HEK293 (cell line): ENCODE results near the gene TTC9.

Experiments used
- CTCF ChIA-PET: fragments of 350-600 bp; formaldehyde crosslinking; extraction: SDS; loops from one replicate; lab custom pipeline; 2021; ENCODE audit warnings: antibody characterized with exemption; lab: Yijun Ruan, JAX
- POLR2A ChIA-PET: fragments of 300-600 bp; formaldehyde crosslinking; extraction: SDS; loops from one replicate; lab custom pipeline; 2020; ENCODE audit warnings: antibody characterized with exemption, inconsistent platforms; lab: Yijun Ruan, JAX
- H3K27ac ChIP-seq: fragments of 200-500 bp; sonication (Bioruptor generic); 2 replicates; pipeline ENCODE4 v1.5.1; 2014; ENCODE audit warnings: low read depth, low read length, control low read depth, inconsistent platforms; ENCODE audit errors: extremely low read depth
- H3K36me3 ChIP-seq, 2 experiments: fragments of 200-500 bp in 1 of 2; sonication (Bioruptor generic) in 1 of 2; 1 replicate in 1 of 2; 2 replicates in 1 of 2; pipeline ENCODE4 v1.5.1; 2014 to 2017; ENCODE audit warnings: inconsistent platforms in 2 of 2, low read length in 2 of 2; ENCODE audit not compliant: control insufficient read depth in 2 of 2, insufficient read depth in 1 of 2
- H3K4me1 ChIP-seq: fragments of 200-500 bp; sonication (Bioruptor generic); 2 replicates; pipeline ENCODE4 v1.5.1; 2014; ENCODE audit warnings: mild to moderate bottlenecking, low read length, inconsistent platforms; ENCODE audit not compliant: control insufficient read depth, insufficient read depth
- H3K4me3 ChIP-seq: 2 replicates; pipeline ENCODE4 v1.5.1; 2011; ENCODE audit warnings: low read depth, mild to moderate bottlenecking, control low read depth, low read length, moderate library complexity
- H3K9me3 ChIP-seq: fragments of 200-500 bp; sonication (Bioruptor generic); 2 replicates; pipeline ENCODE4 v1.5.1; 2014; ENCODE audit warnings: low read depth, low read length, inconsistent platforms; ENCODE audit not compliant: control insufficient read depth, insufficient read depth
- EGR2 ChIP-seq: fragments of 450-650 bp; formaldehyde crosslinking; IDR thresholded peaks from 2 replicates; pipeline ENCODE4 v1.5.1; 2016; ENCODE audit warnings: low read depth, missing biosample characterization, missing genetic modification characterization
- HIC1 ChIP-seq: fragments of 450-650 bp; formaldehyde crosslinking; IDR thresholded peaks from 2 replicates; pipeline ENCODE4 v1.5.1; 2016; ENCODE audit warnings: missing biosample characterization, missing genetic modification characterization
- HOXA7 ChIP-seq: sonication (generic); formaldehyde crosslinking; IDR thresholded peaks from 2 replicates; pipeline ENCODE4 v1.8.1; 2022; ENCODE audit warnings: missing genetic modification reagents, borderline replicate concordance
- RBAK ChIP-seq: fragments of 450-650 bp; formaldehyde crosslinking; IDR thresholded peaks from 2 replicates; pipeline ENCODE4 v1.5.1; 2016; ENCODE audit warnings: missing biosample characterization, missing genetic modification characterization
- SCRT1 ChIP-seq: fragments of 450-650 bp; formaldehyde crosslinking; IDR thresholded peaks from 2 replicates; pipeline ENCODE4 v1.5.1; 2016; ENCODE audit warnings: missing biosample characterization, missing genetic modification characterization, borderline replicate concordance
- SCRT2 ChIP-seq: fragments of 450-650 bp; formaldehyde crosslinking; IDR thresholded peaks from 2 replicates; pipeline ENCODE4 v1.5.1; 2016; ENCODE audit warnings: missing biosample characterization, missing genetic modification characterization
- TCF7L2 ChIP-seq: IDR thresholded peaks from 2 replicates; pipeline ENCODE4 v1.6.1; 2011; ENCODE audit warnings: low read depth, mild to moderate bottlenecking, inconsistent platforms, low read length, moderate library complexity, borderline replicate concordance
- YY1 ChIP-seq: fragments of 450-650 bp; formaldehyde crosslinking; IDR thresholded peaks from 2 replicates; pipeline ENCODE4 v1.5.1; 2018; ENCODE audit warnings: missing biosample characterization, missing genetic modification characterization
- ZEB2 ChIP-seq: fragments of 450-650 bp; formaldehyde crosslinking; IDR thresholded peaks from 2 replicates; pipeline ENCODE4 v1.5.1; 2016; ENCODE audit warnings: missing biosample characterization, missing genetic modification characterization
- ZFP41 ChIP-seq: fragments of 450-650 bp; formaldehyde crosslinking; IDR thresholded peaks from 2 replicates; pipeline ENCODE4 v1.5.1; 2016; ENCODE audit warnings: missing biosample characterization, missing genetic modification characterization, borderline replicate concordance
- ZNF10 ChIP-seq: fragments of 450-650 bp; formaldehyde crosslinking; IDR thresholded peaks from 2 replicates; pipeline ENCODE4 v1.5.1; 2017; ENCODE audit warnings: missing biosample characterization, missing genetic modification characterization
- ZNF138 ChIP-seq: fragments of 450-650 bp; formaldehyde crosslinking; IDR thresholded peaks from 2 replicates; pipeline ENCODE4 v1.5.1; 2016; ENCODE audit warnings: missing biosample characterization, missing genetic modification characterization, borderline replicate concordance
- ZNF155 ChIP-seq: fragments of 450-650 bp; formaldehyde crosslinking; IDR thresholded peaks from 2 replicates; pipeline ENCODE4 v1.5.1; 2016; ENCODE audit warnings: missing biosample characterization, missing genetic modification characterization
- ZNF16 ChIP-seq: fragments of 450-650 bp; formaldehyde crosslinking; IDR thresholded peaks from 2 replicates; pipeline ENCODE4 v1.5.1; 2016; ENCODE audit warnings: low read depth, missing biosample characterization, missing genetic modification characterization
- ZNF19 ChIP-seq: fragments of 450-650 bp; formaldehyde crosslinking; IDR thresholded peaks from 2 replicates; pipeline ENCODE4; 2016; ENCODE audit warnings: missing biosample characterization, missing genetic modification characterization, low read depth
- ZNF211 ChIP-seq: fragments of 450-650 bp; formaldehyde crosslinking; IDR thresholded peaks from 2 replicates; pipeline ENCODE4 v1.5.1; 2016; ENCODE audit warnings: low read depth, missing biosample characterization, missing genetic modification characterization
- ZNF366 ChIP-seq: fragments of 450-650 bp; formaldehyde crosslinking; conservative IDR thresholded peaks from 2 replicates; pipeline ENCODE4 v1.5.1; 2016; ENCODE audit warnings: missing biosample characterization, missing genetic modification characterization
- ZNF48 ChIP-seq: fragments of 450-650 bp; formaldehyde crosslinking; IDR thresholded peaks from 2 replicates; pipeline ENCODE4 v1.5.1; 2016; ENCODE audit warnings: missing biosample characterization, missing genetic modification characterization
- ZNF501 ChIP-seq: fragments of 450-650 bp; formaldehyde crosslinking; IDR thresholded peaks from 2 replicates; pipeline ENCODE4 v1.5.1; 2016; ENCODE audit warnings: missing biosample characterization, missing genetic modification characterization
- ZNF571 ChIP-seq: fragments of 450-650 bp; formaldehyde crosslinking; IDR thresholded peaks from 2 replicates; pipeline ENCODE4 v1.5.0; 2017; ENCODE audit warnings: missing biosample characterization, missing genetic modification characterization
- ZNF654 ChIP-seq: fragments of 450-650 bp; formaldehyde crosslinking; IDR thresholded peaks from 2 replicates; pipeline ENCODE4 v1.5.1; 2016; ENCODE audit warnings: low read depth, missing biosample characterization, missing genetic modification characterization
- ZNF704 ChIP-seq: fragments of 450-650 bp; formaldehyde crosslinking; IDR thresholded peaks from 2 replicates; pipeline ENCODE4 v1.5.1; 2016; ENCODE audit warnings: missing biosample characterization, missing genetic modification characterization
- ZNF768 ChIP-seq: fragments of 450-650 bp; formaldehyde crosslinking; IDR thresholded peaks from 2 replicates; pipeline ENCODE4 v1.5.1; 2018; ENCODE audit warnings: missing biosample characterization, mild to moderate bottlenecking, missing genetic modification characterization
- ZNF830 ChIP-seq: fragments of 450-650 bp; IDR thresholded peaks from 2 replicates; pipeline ENCODE4 v1.5.0; 2018; ENCODE audit warnings: missing biosample characterization, missing genetic modification characterization, low read depth, mild to moderate bottlenecking, moderate library complexity
- ZSCAN23 ChIP-seq: fragments of 450-650 bp; formaldehyde crosslinking; IDR thresholded peaks from 2 replicates; pipeline ENCODE4 v1.5.1; 2016; ENCODE audit warnings: missing biosample characterization, missing genetic modification characterization
- TF ChIP-seq, protein P1 (sequence below): fragments of 450-650 bp; formaldehyde crosslinking; IDR thresholded peaks from 2 replicates; pipeline ENCODE4 v1.5.1; 2017; ENCODE audit warnings: missing biosample characterization, missing genetic modification characterization
- TF ChIP-seq, protein P2 (sequence below): fragments of 450-650 bp; formaldehyde crosslinking; IDR thresholded peaks from 2 replicates; pipeline ENCODE4 v1.5.1; 2016; ENCODE audit warnings: missing biosample characterization, missing genetic modification characterization
- TF ChIP-seq, protein P3 (sequence below): fragments of 450-650 bp; formaldehyde crosslinking; IDR thresholded peaks from 2 replicates; pipeline ENCODE4 v1.5.1; 2016; ENCODE audit warnings: missing biosample characterization, missing genetic modification characterization
- TF ChIP-seq, protein P4 (sequence below): fragments of 450-650 bp; IDR thresholded peaks from 2 replicates; pipeline ENCODE4 v1.5.1; 2018; ENCODE audit warnings: missing biosample characterization, missing genetic modification characterization

The TTC9 gene

GRCh38 chr14:70601162-70601561, 40.6 kb upstream of the TTC9 start (continued):
- no peak for TF ChIP-seq HIC1

DNA sequence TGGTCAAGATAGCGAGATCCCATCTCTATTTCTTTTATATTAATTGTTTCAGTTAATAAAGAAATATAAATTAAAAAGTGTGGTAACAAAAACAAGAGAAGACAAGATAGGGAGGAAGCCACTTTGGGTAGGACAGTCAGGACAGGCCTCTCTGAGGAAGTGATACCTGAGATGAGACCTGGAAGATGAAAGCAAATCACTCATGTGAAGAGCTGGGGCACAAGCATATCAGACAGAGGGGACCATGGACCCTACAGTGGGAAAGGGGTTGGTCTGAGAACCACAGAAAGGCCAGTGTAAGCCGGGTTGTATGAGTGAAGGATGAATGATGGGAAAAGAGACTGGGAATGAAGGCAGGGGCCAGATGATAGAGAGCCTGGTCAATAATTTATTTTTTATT, 39.5 kb upstream of the TTC9 start:
- CTCF ChIA-PET = interaction anchor here (0.7 to 2.9 kb wide), 3 partner anchors 11 to 545 kb away, joined by 3 to 11 read pairs (median 4); no protein-coding TSS in a partner anchor
- POLR2A ChIA-PET = interaction anchor here (0.6 kb wide), 2 partner anchors 175 to 220 kb away, joined by 3 to 9 read pairs; no protein-coding TSS in a partner anchor

GRCh38 chr14:70611216-70611615, 30.5 kb upstream of the TTC9 start:
- ChIA-PET POLR2A (no interaction called here), CTCF (interaction anchor here (0.7 kb wide), 1 partner anchor 10 kb away, joined by 4 read pairs; no protein-coding TSS in a partner anchor)
- Histone ChIP-seq H3K27ac (no peak overlapping the region), H3K4me1 (no peaks in the 10 kb centered on the region), H3K4me3 (no peak overlapping the region), H3K9me3 (no peaks in the 10 kb centered on the region), H3K36me3 (no peaks in the 10 kb centered on the region)
- TF ChIP-seq EGR2 (tag by site-specific recombination) (no peak), ZNF138 (tag by site-specific recombination) (no peak), ZNF48 (tag by site-specific recombination) (no peak), ZNF16 (no peak), ZNF501 (tag by site-specific recombination) (no peak), ZNF704 (tag by site-specific recombination) (no peak), HOXA7 (CRISPR knock-in tag) (no peak), ZNF768 (tag by site-specific recombination) (no peak)
- TF ChIP-seq, protein P1, sequence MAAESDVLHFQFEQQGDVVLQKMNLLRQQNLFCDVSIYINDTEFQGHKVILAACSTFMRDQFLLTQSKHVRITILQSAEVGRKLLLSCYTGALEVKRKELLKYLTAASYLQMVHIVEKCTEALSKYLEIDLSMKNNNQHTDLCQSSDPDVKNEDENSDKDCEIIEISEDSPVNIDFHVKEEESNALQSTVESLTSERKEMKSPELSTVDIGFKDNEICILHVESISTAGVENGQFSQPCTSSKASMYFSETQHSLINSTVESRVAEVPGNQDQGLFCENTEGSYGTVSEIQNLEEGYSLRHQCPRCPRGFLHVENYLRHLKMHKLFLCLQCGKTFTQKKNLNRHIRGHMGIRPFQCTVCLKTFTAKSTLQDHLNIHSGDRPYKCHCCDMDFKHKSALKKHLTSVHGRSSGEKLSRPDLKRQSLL (tag by site-specific recombination) = no peak

More for the DNA sequence above, 39.5 kb upstream of the TTC9 start:
- Histone ChIP-seq H3K36me3 (peaks cover 0 to 4% of the 10 kb centered on the region in 2 experiments; a peak in 2 of 3 replicates), H3K9me3 (no peaks in the 10 kb centered on the region), H3K27ac (no peak overlapping the region), H3K4me3 (no peak overlapping the region), H3K4me1 (peaks cover 8% of the 10 kb centered on the region)
- no peak for TF ChIP-seq HIC1
- TF ChIP-seq ZFP41 (tag by site-specific recombination) = no peak
- TF ChIP-seq, protein P2, sequence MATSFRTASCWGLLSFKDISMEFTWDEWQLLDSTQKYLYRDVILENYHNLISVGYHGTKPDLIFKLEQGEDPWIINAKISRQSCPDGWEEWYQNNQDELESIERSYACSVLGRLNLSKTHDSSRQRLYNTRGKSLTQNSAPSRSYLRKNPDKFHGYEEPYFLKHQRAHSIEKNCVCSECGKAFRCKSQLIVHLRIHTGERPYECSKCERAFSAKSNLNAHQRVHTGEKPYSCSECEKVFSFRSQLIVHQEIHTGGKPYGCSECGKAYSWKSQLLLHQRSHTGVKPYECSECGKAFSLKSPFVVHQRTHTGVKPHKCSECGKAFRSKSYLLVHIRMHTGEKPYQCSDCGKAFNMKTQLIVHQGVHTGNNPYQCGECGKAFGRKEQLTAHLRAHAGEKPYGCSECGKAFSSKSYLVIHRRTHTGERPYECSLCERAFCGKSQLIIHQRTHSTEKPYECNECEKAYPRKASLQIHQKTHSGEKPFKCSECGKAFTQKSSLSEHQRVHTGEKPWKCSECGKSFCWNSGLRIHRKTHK = no peak
- TF ChIP-seq ZNF830 = no peak
- no peak for TF ChIP-seq ZNF19 (tag by site-specific recombination)
- TF ChIP-seq SCRT1 (tag by site-specific recombination) = no peak
- TF ChIP-seq ZNF366 (tag by site-specific recombination) = no peak
- TF ChIP-seq ZNF571 (tag by site-specific recombination) = no peak
- no peak for TF ChIP-seq ZNF211 (tag by site-specific recombination)
- TF ChIP-seq, protein P3, sequence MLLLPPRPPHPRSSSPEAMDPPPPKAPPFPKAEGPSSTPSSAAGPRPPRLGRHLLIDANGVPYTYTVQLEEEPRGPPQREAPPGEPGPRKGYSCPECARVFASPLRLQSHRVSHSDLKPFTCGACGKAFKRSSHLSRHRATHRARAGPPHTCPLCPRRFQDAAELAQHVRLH (tag by site-specific recombination) = no peak
- TF ChIP-seq RBAK (tag by site-specific recombination) = no peak
- TF ChIP-seq TCF7L2 = no peak
- TF ChIP-seq ZNF654 (tag by site-specific recombination) = no peak
- TF ChIP-seq ZNF155 (tag by site-specific recombination) = no peak
- TF ChIP-seq, protein P4, sequence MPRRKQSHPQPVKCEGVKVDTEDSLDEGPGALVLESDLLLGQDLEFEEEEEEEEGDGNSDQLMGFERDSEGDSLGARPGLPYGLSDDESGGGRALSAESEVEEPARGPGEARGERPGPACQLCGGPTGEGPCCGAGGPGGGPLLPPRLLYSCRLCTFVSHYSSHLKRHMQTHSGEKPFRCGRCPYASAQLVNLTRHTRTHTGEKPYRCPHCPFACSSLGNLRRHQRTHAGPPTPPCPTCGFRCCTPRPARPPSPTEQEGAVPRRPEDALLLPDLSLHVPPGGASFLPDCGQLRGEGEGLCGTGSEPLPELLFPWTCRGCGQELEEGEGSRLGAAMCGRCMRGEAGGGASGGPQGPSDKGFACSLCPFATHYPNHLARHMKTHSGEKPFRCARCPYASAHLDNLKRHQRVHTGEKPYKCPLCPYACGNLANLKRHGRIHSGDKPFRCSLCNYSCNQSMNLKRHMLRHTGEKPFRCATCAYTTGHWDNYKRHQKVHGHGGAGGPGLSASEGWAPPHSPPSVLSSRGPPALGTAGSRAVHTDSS (tag by site-specific recombination) = no peak
- no peak for TF ChIP-seq ZSCAN23
- no peak for TF ChIP-seq YY1 (tag by site-specific recombination)
- no peak for TF ChIP-seq SCRT2 (tag by site-specific recombination)
- TF ChIP-seq ZNF10 (tag by site-specific recombination) = no peak
- TF ChIP-seq ZEB2 (tag by site-specific recombination) = no peak
- TF ChIP-seq, all 188 proteins: peak for 0
